Measurements from ENCODE around the gene MCF2L.

GRCh38 chr13:112957295-112957677 is 11.7 kb upstream of the MCF2L start:
- TF ChIP-seq CTCF (conservative IDR thresholded peaks at IDR 0.05; ENCODE audit: low read length): no peak
- no peak for TF ChIP-seq EZH2phosphoT487 (IDR thresholded peaks at IDR 0.05; ENCODE audit: borderline replicate concordance, low read depth, low read length)

Measured in OCI-LY7 (cell line).